H1 (cell line): ENCODE data around the gene CCDC74A. TPM values are rescaled to one million over a fixed set of nuclear protein-coding genes. Genes with fewer than 3 reads are reported as not detected.

Experiments
- CTCF ChIA-PET: fragments of 300-600 bp; sonication (Branson Sonifier 250); formaldehyde crosslinking; loops from one replicate; lab custom pipeline; 2021; ENCODE audit not compliant: partially characterized antibody; lab: Charles Lee
- POLR2A ChIA-PET: fragments of 300-600 bp; sonication (Branson Sonifier 250); formaldehyde crosslinking; loops from one replicate; lab custom pipeline; 2021; ENCODE audit warnings: inconsistent platforms; ENCODE audit not compliant: partially characterized antibody; lab: Charles Lee
- DNase-seq, 2 experiments: peaks; one replicate each; pipeline versions ENCODE4 v3.0.0 to v3.0.0-alpha.2; 2010 to 2022; ENCODE audit warnings: low spot score in 2 of 2, low read depth in 1 of 2, mixed read lengths in 1 of 2
- FAIRE-seq: peaks from 2 replicates; lab custom pipeline; 2011; peaks lifted over from hg19 to GRCh38; lab: Jason Lieb, UNC
- H2AFZ ChIP-seq: 2 replicates; pipeline ENCODE4 v1.8.1; 2012; ENCODE audit warnings: low read length, inconsistent platforms
- H2AK5ac ChIP-seq: 2 replicates; pipeline ENCODE4 v1.6.1; 2013; ENCODE audit warnings: low read depth, low read length
- H2BK120ac ChIP-seq: replicated peaks from 2 replicates; pipeline ENCODE3; 2013; ENCODE audit warnings: low read depth, low read length, inconsistent platforms
- H2BK12ac ChIP-seq: 2 replicates; pipeline ENCODE4 v1.6.1; 2013; ENCODE audit warnings: low read depth, low read length
- H2BK15ac ChIP-seq: 2 replicates; pipeline ENCODE4 v1.6.1; 2013; ENCODE audit warnings: low read length
- H2BK20ac ChIP-seq: 2 replicates; pipeline ENCODE4 v1.6.1; 2013; ENCODE audit warnings: low read length
- H2BK5ac ChIP-seq: 2 replicates; pipeline ENCODE4 v1.6.1; 2013; ENCODE audit warnings: low read depth, low read length
- H3K14ac ChIP-seq: 2 replicates; pipeline ENCODE4 v1.6.1; 2013; ENCODE audit warnings: inconsistent platforms; ENCODE audit not compliant: insufficient read length
- H3K18ac ChIP-seq: 2 replicates; pipeline ENCODE4 v1.6.1; 2013; ENCODE audit warnings: low read length; ENCODE audit errors: extremely low read depth
- H3K23ac ChIP-seq: 2 replicates; pipeline ENCODE4 v1.6.1; 2013; ENCODE audit warnings: inconsistent platforms; ENCODE audit not compliant: insufficient read length
- H3K23me2 ChIP-seq: 2 replicates; pipeline ENCODE4 v1.6.1; 2013; ENCODE audit warnings: low read depth, low read length
- H3K27ac ChIP-seq: 2 replicates; pipeline ENCODE4 v1.6.1; 2011; ENCODE audit warnings: low read depth, low read length, inconsistent platforms
- H3K27me3 ChIP-seq, 4 experiments: replicated peaks in 1 of 4; 1 replicate in 1 of 4; 2 replicates in 3 of 4; pipeline versions ENCODE4 v1.6.1 to v1.8.1; 2011 to 2013; ENCODE audit warnings: low read length in 3 of 4, mild to moderate bottlenecking in 3 of 4, inconsistent platforms in 2 of 4, mixed read lengths in 2 of 4, moderate library complexity in 1 of 4; ENCODE audit not compliant: control insufficient read depth in 3 of 4, insufficient read depth in 3 of 4; ENCODE audit errors: extremely low read depth in 1 of 4
- H3K36me3 ChIP-seq, 4 experiments: 2 replicates each; pipeline versions ENCODE4 v1.6.1 to v1.8.1; 2011 to 2013; ENCODE audit warnings: mild to moderate bottlenecking in 4 of 4, low read length in 3 of 4, moderate library complexity in 2 of 4, control low read depth in 1 of 4, inconsistent platforms in 1 of 4; ENCODE audit not compliant: insufficient read depth in 4 of 4, control insufficient read depth in 2 of 4
- H3K4ac ChIP-seq: replicated peaks from 2 replicates; pipeline ENCODE3; 2013; ENCODE audit warnings: low read length, low read depth, mixed read lengths, inconsistent platforms; ENCODE audit not compliant: insufficient read length
- H3K4me1 ChIP-seq, 4 experiments: replicated peaks in 1 of 4; 1 replicate in 1 of 4; 2 replicates in 3 of 4; pipeline versions ENCODE4 v1.6.1 to v1.8.1; 2011 to 2013; ENCODE audit warnings: low read length in 3 of 4, inconsistent platforms in 2 of 4, mixed read lengths in 1 of 4; ENCODE audit not compliant: insufficient read depth in 4 of 4, control insufficient read depth in 3 of 4
- H3K4me2 ChIP-seq, 2 experiments: 2 replicates each; pipeline versions ENCODE4 v1.6.1 to v1.8.1; 2011 to 2013; ENCODE audit warnings: low read depth in 2 of 2, low read length in 2 of 2, control low read depth in 1 of 2, inconsistent platforms in 1 of 2, mild to moderate bottlenecking in 1 of 2; ENCODE audit not compliant: insufficient read depth in 1 of 2
- H3K4me3 ChIP-seq, 4 experiments: fragments of 200-600, 300-600 bp in 1 of 4; sonication (generic), shearing (Covaris generic), sonication (Bioruptor Twin) in 1 of 4; 2 replicates each; pipeline versions ENCODE4 v1.5.1 to v1.8.1; 2011 to 2016; ENCODE audit warnings: low read length in 4 of 4, low read depth in 3 of 4, control low read depth in 2 of 4, inconsistent platforms in 2 of 4, mild to moderate bottlenecking in 2 of 4, mixed read lengths in 1 of 4, moderate library complexity in 1 of 4; ENCODE audit not compliant: insufficient read depth in 2 of 4; ENCODE audit errors: extremely low read depth in 1 of 4
- H3K56ac ChIP-seq: replicated peaks from 2 replicates; pipeline ENCODE3; 2013; ENCODE audit warnings: low read depth, mild to moderate bottlenecking, mixed read lengths, low read length, inconsistent platforms; ENCODE audit not compliant: insufficient read length
- H3K79me1 ChIP-seq: 2 replicates; pipeline ENCODE4 v1.6.1; 2013; ENCODE audit warnings: low read depth, low read length, control low read depth
- H3K79me2 ChIP-seq, 2 experiments: 2 replicates each; pipeline versions ENCODE4 v1.6.1 to v1.8.1; 2012 to 2013; ENCODE audit warnings: low read length in 2 of 2, mild to moderate bottlenecking in 2 of 2, inconsistent platforms in 1 of 2; ENCODE audit not compliant: insufficient read depth in 2 of 2, control insufficient read depth in 1 of 2
- H3K9ac ChIP-seq, 4 experiments: replicated peaks in 1 of 4; 1 replicate in 1 of 4; 2 replicates in 3 of 4; pipeline versions ENCODE4 v1.6.1 to v1.8.1; 2011 to 2013; ENCODE audit warnings: low read depth in 3 of 4, low read length in 3 of 4, control low read depth in 2 of 4, mild to moderate bottlenecking in 2 of 4, moderate library complexity in 2 of 4, inconsistent platforms in 1 of 4; ENCODE audit errors: extremely low read depth in 1 of 4
- H3K9me3 ChIP-seq, 2 experiments: 2 replicates each; pipeline versions ENCODE4 v1.6.1 to v1.8.1; 2012 to 2013; ENCODE audit warnings: mild to moderate bottlenecking in 2 of 2, moderate library complexity in 2 of 2, control low read depth in 1 of 2, inconsistent platforms in 1 of 2, low read depth in 1 of 2, low read length in 1 of 2, mixed read lengths in 1 of 2; ENCODE audit not compliant: insufficient read depth in 2 of 2
- H4K20me1 ChIP-seq, 2 experiments: replicated peaks in 1 of 2; 2 replicates each; pipeline versions ENCODE3 to v1.8.1; 2011 to 2013; ENCODE audit warnings: inconsistent platforms in 2 of 2, low read length in 2 of 2, mild to moderate bottlenecking in 1 of 2; ENCODE audit not compliant: insufficient read depth in 2 of 2, control insufficient read depth in 1 of 2
- H4K5ac ChIP-seq: 2 replicates; pipeline ENCODE4 v1.6.1; 2013; ENCODE audit warnings: low read length, low read depth, mixed read lengths, inconsistent platforms; ENCODE audit not compliant: insufficient read length
- H4K8ac ChIP-seq: 2 replicates; pipeline ENCODE4 v1.8.0; 2013; ENCODE audit warnings: mild to moderate bottlenecking, moderate library complexity, low read length, inconsistent platforms; ENCODE audit not compliant: insufficient read depth; ENCODE audit errors: extremely low read depth
- H4K91ac ChIP-seq: replicated peaks from 2 replicates; pipeline ENCODE3; 2013; ENCODE audit warnings: low read length, mixed read lengths, inconsistent platforms; ENCODE audit not compliant: insufficient read length
- BRCA1 ChIP-seq: IDR thresholded peaks from 2 replicates; pipeline ENCODE4 v1.6.1; 2012; ENCODE audit warnings: low read depth, low read length, improper control_type of control experiment
- CREB1 ChIP-seq: IDR thresholded peaks from 2 replicates; pipeline ENCODE4 v1.6.1; 2012; ENCODE audit warnings: inconsistent platforms
- E2F6 ChIP-seq: IDR thresholded peaks from 2 replicates; pipeline ENCODE4 v1.6.1; 2012; ENCODE audit warnings: inconsistent platforms
- FOSL1 ChIP-seq: IDR thresholded peaks from 2 replicates; pipeline ENCODE4 v1.6.1; 2011; ENCODE audit warnings: mild to moderate bottlenecking, low read depth, low read length, moderate library complexity; ENCODE audit not compliant: insufficient read depth
- HDAC6 ChIP-seq: IDR thresholded peaks from one replicate; pipeline ENCODE4 v1.7.1; 2012; ENCODE audit warnings: low read depth, mild to moderate bottlenecking, inconsistent platforms, low read length, moderate library complexity
- KDM1A ChIP-seq: fragments of 200-600, 300-600 bp; sonication (generic); IDR thresholded peaks from 2 replicates; pipeline ENCODE4 v1.7.1; 2016; ENCODE audit warnings: mild to moderate bottlenecking, low read length, borderline replicate concordance
- KDM4A ChIP-seq: IDR thresholded peaks from one replicate; pipeline ENCODE4 v1.7.1; 2012; ENCODE audit warnings: low read depth, mild to moderate bottlenecking, moderate library complexity, low read length, inconsistent platforms; ENCODE audit not compliant: severe bottlenecking
- NANOG ChIP-seq: IDR thresholded peaks from 2 replicates; pipeline ENCODE4 v1.6.1; 2011; ENCODE audit warnings: low read length, low read depth, mild to moderate bottlenecking, inconsistent platforms; ENCODE audit not compliant: insufficient read depth, poor library complexity, severe bottlenecking
- NRF1 ChIP-seq: IDR thresholded peaks from 2 replicates; pipeline ENCODE4 v1.6.1; 2011; ENCODE audit warnings: mild to moderate bottlenecking, low read depth, low read length, improper control_type of control experiment
- WGBS, 2 experiments: shearing (Covaris generic) in 1 of 2; methylation state at CpG; one replicate each; pipeline versions ENCODE4 v1.1.6 to v1.1.7; 2013 to 2015; ENCODE audit warnings: low lambda C conversion rate in 2 of 2, mixed read lengths in 2 of 2, inconsistent platforms in 1 of 2, low coverage in 1 of 2, missing lambda C conversion rate in 1 of 2; ENCODE audit not compliant: insufficient replicate concordance in 2 of 2, insufficient coverage in 1 of 2, insufficient read length in 1 of 2; ENCODE audit errors: extremely low coverage in 1 of 2, missing lambda C conversion rate in 1 of 2; 5-methylcytosine and 5-hydroxymethylcytosine counted together
- polyA plus RNA-seq, 7 experiments: library from polyadenylated mRNA; depleted of rRNA in 3 of 7; stranded (reverse) in 5 of 7; unstranded in 2 of 7; fragments of >200 nt in 5 of 7; fragments of 200-250 nt in 2 of 7; gene quantifications; 1 replicate in 5 of 7; 2 replicates in 1 of 7; 4 replicates in 1 of 7; pipeline versions ENCODE4 v1.2.1 to v1.2.3, GENCODE V29; 2011 to 2013; ENCODE audit warnings: missing spikeins in 2 of 7, mixed read lengths in 2 of 7
- total RNA-seq: library from RNA; stranded (reverse); fragmentation: NEBNext Ultra II Directional; extraction: Animal tissue kit (Norgen Biotek cat#: 25700); gene quantifications from 2 replicates; pipeline ENCODE4 v1.2.1, GENCODE V29; 2021

Gene CCDC74A
- total and polyA plus RNA-seq, 2 of the 8 experiments (the other 6 are each of a cell fraction or from before 2014, with no cell fraction given): 18.1 to 21.0 TPM

- no peak overlapping the region for H2AK5ac ChIP-seq
These were observed 15.8 kb downstream of the CCDC74A start for GRCh38 chr2:131543385-131543891.

More at GRCh38 chr2:131543385-131543891, 15.8 kb downstream of the CCDC74A start:
- H2BK120ac ChIP-seq: no peak overlapping the region
- FAIRE-seq (no peak), DNase-seq (no peak)
- H2BK15ac ChIP-seq: no peak overlapping the region
- 91% methylated on average over 22 of the region's 22 CpGs; no CpG with 5 or more reads in 1 of the 2 experiments for WGBS, 2 experiments
- no peak overlapping the region for H3K4me2 ChIP-seq
- H4K8ac ChIP-seq: no peak overlapping the region
- H3K9ac ChIP-seq: no peak overlapping the region
- no peak overlapping the region for H3K56ac ChIP-seq
- no peak overlapping the region for H3K14ac ChIP-seq
- POLR2A ChIA-PET: interaction anchor here (1.5 kb wide), 1 partner anchor 50 kb away, joined by 3 read pairs; no protein-coding TSS in a partner anchor
- H3K27me3 ChIP-seq: no peaks in the 10 kb centered on the region
- no peak overlapping the region for H4K91ac ChIP-seq
- H3K4me3 ChIP-seq: no peak overlapping the region
- H2BK20ac ChIP-seq: no peak overlapping the region
- no peak overlapping the region for H4K5ac ChIP-seq
- H3K4ac ChIP-seq: no peak overlapping the region
- no peaks in the 10 kb centered on the region; a peak in 1 of 7 replicates for H3K4me1 ChIP-seq
- no peaks in the 10 kb centered on the region for H3K36me3 ChIP-seq
- no peak overlapping the region for H2BK5ac ChIP-seq
- H3K79me1 ChIP-seq: no peaks in the 10 kb centered on the region
- no peak overlapping the region for H2AFZ ChIP-seq
- CTCF ChIA-PET: interaction anchor here (0.7 kb wide), 1 partner anchor 598 kb away, joined by 3 read pairs; no protein-coding TSS in a partner anchor
- TF ChIP-seq NANOG: no peak
- TF ChIP-seq KDM1A: no peak
- no peak for TF ChIP-seq HDAC6
- no peak for TF ChIP-seq BRCA1
- no peak for TF ChIP-seq CREB1
- TF ChIP-seq NRF1: no peak
- no peak for TF ChIP-seq FOSL1
- TF ChIP-seq E2F6: no peak
- no peak for TF ChIP-seq KDM4A
- no peak overlapping the region for H3K27ac ChIP-seq
- no peak overlapping the region for H3K18ac ChIP-seq
- H2BK12ac ChIP-seq: no peak overlapping the region
- H3K9me3 ChIP-seq: no peaks in the 10 kb centered on the region
- H4K20me1 ChIP-seq: no peaks in the 10 kb centered on the region
- H3K23me2 ChIP-seq: peaks cover 2% of the 10 kb centered on the region; the same call in 1 of the 2 replicates
- no peak overlapping the region for H3K23ac ChIP-seq
- H3K79me2 ChIP-seq: no peaks in the 10 kb centered on the region
